Activated CD4-positive, alpha-beta T cell treated with anti-CD3 and anti-CD28 coated beads, Interleukin-2, amount 10 ng/mL, durations not matched to agents 7 days and 5 days (primary cell): ENCODE results near the gene FBL. TPM values are rescaled to one million over a fixed set of nuclear protein-coding genes. Genes with fewer than 3 reads are reported as not detected.
A peak's percentile ranks its signal among the peaks of the same experiment; 100 is the strongest.
"Not testable (repeated sequence)": the region's sequence is repeated elsewhere in the genome, so short reads cannot be mapped to it uniquely, and the experiment has no call there.

Source experiments
- CTCF ChIA-PET: fragments of 350-600 bp; sonication (Branson Sonifier 250); formaldehyde crosslinking; loops from one replicate; lab custom pipeline; 2021; ENCODE audit warnings: antibody characterized with exemption; lab: Charles Lee
- POLR2A ChIA-PET: fragments of 350-600 bp; sonication (Branson Sonifier 250); formaldehyde crosslinking; loops from one replicate; lab custom pipeline; 2021; ENCODE audit warnings: antibody characterized with exemption; lab: Charles Lee
- DNase-seq: peaks from one replicate; pipeline ENCODE4 v3.0.0-alpha.2; 2020
- H3K27ac Mint-ChIP-seq: one replicate; pipeline ENCODE4 v1.8.0; 2021; ENCODE audit warnings: mild to moderate bottlenecking, moderate library complexity, mixed read lengths
- H3K27me3 Mint-ChIP-seq: one replicate; pipeline ENCODE4 v1.8.0; 2021; ENCODE audit warnings: mixed read lengths
- H3K36me3 Mint-ChIP-seq: one replicate; pipeline ENCODE4 v1.8.0; 2021; ENCODE audit warnings: low read depth, mixed read lengths
- H3K4me1 Mint-ChIP-seq: one replicate; pipeline ENCODE4 v1.8.0; 2021; ENCODE audit warnings: mixed read lengths
- H3K4me3 Mint-ChIP-seq: one replicate; pipeline ENCODE4 v1.8.0; 2021; ENCODE audit warnings: mild to moderate bottlenecking, moderate library complexity, mixed read lengths
- H3K9me3 Mint-ChIP-seq: one replicate; pipeline ENCODE4 v1.8.0; 2021; ENCODE audit warnings: mixed read lengths
- total RNA-seq, 2 experiments: library from RNA; stranded (reverse); gene quantifications; one replicate each; pipeline ENCODE4 v1.2.3, GENCODE V29; 2021

The FBL gene
- total RNA-seq, 2 experiments from 2014 or later, result 330 to 377 TPM

DNA sequence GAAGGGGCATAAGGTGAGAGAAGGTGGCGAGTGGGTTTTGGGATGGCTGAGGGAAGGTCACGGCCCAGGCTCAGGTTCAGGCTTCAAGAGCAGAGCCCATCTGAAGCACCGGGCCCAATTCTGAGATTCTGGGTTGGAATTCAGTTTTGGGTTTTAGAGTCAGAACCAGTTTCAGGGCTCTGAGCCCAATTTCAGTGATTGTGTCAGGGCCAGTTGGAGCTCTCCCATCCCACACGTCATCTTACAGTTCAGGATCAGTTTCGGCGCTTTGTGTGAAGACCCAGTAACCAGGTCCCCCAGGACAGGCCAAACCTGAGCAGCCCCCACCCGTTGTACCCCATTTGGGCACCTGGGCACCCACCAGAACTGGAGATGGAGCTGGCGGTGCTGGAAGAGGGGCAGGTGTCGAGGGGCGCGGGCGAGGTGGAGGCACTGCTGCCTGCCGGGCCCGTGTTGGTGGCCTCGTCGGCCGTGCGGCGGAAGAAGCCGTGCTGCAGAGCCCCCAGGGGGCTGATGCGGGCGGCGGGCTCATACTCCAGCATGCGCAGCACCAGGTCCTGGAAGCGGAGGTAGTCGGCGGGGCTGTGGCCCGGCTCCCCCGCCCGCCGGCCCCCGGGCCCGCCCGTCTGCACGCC lies 19.8 kb downstream of the FBL start:
- H3K9me3 Mint-ChIP-seq, result no peaks in the 10 kb centered on the region
- H3K27me3 Mint-ChIP-seq, result no peaks in the 10 kb centered on the region
- no peak overlapping the region for H3K4me3 Mint-ChIP-seq
- ChIA-PET CTCF (interaction anchor here (0.6 kb wide), 1 partner anchor 594 kb away, joined by 3 read pairs; no protein-coding TSS in a partner anchor), POLR2A (no interaction called here)
- H3K36me3 Mint-ChIP-seq, result peaks cover 35% of the 10 kb centered on the region
- no peak overlapping the region for H3K27ac Mint-ChIP-seq
- no peak for DNase-seq
- H3K4me1 Mint-ChIP-seq, result peaks cover 15% of the 10 kb centered on the region

DNA sequence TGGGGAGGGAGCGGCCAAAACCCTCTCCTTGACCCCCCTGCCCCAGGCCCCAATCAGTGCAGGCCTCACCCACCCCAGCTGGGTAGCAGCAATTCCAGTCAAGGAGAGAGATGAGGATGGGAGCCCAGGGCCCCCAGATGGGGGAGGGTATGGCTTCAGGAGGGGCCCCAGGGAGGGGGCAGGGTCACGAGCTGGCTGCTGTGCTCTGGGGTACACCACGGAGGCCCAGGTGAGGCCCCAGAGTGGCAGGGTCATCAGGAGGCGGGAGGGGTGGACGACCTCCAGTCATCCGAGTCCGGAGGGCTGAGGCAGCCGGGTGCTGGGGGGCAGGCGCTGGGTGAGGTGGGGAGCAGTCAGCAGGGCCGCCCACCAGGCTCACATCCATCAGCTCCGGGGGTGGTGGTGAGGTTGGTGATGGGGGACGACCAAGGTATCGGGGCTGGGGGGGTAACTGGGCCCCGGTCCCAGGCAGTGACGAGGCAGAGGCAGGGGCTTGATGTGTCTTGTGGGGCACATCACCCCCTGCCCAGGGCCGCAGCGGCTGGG lies 20.6 kb downstream of the FBL start:
- Mint-ChIP-seq H3K9me3 (no peaks in the 10 kb centered on the region), H3K27ac (peak overlapping the region; percentile 51), H3K27me3 (no peaks in the 10 kb centered on the region), H3K36me3 (peaks cover 29% of the 10 kb centered on the region), H3K4me1 (peaks cover 12% of the 10 kb centered on the region), H3K4me3 (no peak overlapping the region)
- CTCF ChIA-PET, result interaction anchor here (0.6 kb wide), 1 partner anchor 595 kb away, joined by 3 read pairs; no protein-coding TSS in a partner anchor
- no peak for DNase-seq
- POLR2A ChIA-PET, result no interaction called here

DNA sequence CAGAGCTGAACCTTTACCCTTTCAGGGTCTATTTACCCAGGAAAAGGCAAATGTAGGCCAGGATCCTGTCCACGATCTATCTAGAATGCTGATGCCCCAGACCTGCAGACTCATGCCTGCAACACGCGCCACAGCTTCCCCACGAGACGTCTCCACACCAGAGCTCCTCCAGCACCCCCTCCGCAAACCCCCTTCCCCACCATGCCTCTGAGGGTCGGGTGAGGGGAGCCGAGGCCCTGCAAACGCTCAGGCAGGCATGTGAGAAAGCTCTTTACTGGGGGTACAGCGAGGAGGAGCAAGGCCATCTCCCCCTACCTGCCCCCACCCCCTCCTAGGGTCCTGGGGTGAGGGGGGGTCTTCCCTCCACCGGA lies 21.1 kb downstream of the FBL start:
- H3K4me1 Mint-ChIP-seq, result peaks cover 12% of the 10 kb centered on the region
- DNase-seq, result no peak
- ChIA-PET POLR2A (no interaction called here), CTCF (interaction anchor here (1.6 kb wide), 1 partner anchor 8 kb away, joined by 6 read pairs; the partner anchor contains the start of gene DYRK1B)
- no peak overlapping the region for H3K27ac Mint-ChIP-seq
- no peaks in the 10 kb centered on the region for H3K9me3 Mint-ChIP-seq
- peaks cover 24% of the 10 kb centered on the region for H3K36me3 Mint-ChIP-seq
- no peaks in the 10 kb centered on the region for H3K27me3 Mint-ChIP-seq
- H3K4me3 Mint-ChIP-seq, result no peak overlapping the region

DNA sequence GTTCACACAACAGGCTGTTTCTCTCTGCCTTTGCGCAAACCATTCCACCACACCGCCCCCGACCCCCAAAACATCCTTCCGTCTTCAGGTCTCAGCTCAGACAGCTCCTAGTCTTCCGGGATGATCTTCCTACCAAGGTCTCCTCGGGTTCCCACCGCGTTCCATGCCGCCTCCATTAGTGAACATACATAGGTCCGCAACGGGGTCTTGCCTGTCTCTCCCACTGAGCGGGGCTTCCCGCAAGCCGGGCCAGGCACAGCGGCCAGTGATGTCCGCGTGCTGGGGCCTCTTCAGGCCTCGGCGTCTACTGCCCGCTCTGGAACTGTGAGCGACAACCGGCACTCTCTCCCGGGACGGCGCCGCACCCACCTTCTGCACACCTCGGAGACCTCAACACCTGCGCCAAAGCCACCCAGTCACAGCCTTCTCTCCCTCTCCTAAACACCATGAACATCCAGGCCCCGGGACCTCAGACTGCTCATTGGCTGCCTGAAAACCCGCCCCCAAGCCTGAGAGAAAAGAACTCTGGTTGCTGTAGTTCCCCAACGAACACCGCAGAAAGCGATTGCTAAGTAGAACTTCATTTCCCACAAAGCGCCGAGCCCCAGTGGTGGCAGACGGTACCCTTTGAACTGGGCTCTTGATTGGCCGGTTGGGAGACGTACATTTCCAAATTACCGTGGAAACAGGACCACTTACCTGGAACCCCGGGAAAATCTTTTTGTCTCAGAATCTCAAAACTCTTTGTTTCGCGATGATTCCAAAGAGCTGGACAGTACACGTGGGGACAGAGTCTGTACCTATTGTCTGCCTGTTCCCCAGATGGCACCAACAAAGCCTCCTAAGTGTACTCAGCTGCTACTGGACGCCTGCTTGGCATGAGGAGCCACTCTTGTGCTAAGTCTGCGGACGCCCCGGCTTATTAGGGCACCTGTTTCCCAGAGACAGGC lies 21.8 kb downstream of the FBL start:
- Mint-ChIP-seq H3K27ac (no peak overlapping the region), H3K4me1 (peaks cover 12% of the 10 kb centered on the region), H3K36me3 (peaks cover 19% of the 10 kb centered on the region), H3K27me3 (no peaks in the 10 kb centered on the region), H3K9me3 (no peaks in the 10 kb centered on the region), H3K4me3 (no peak overlapping the region)
- peak; percentile 95 for DNase-seq
- POLR2A ChIA-PET, result no interaction called here
- CTCF ChIA-PET, result interaction anchor here (1.6 kb wide), 1 partner anchor 9 kb away, joined by 6 read pairs; the partner anchor contains the start of gene DYRK1B

DNA sequence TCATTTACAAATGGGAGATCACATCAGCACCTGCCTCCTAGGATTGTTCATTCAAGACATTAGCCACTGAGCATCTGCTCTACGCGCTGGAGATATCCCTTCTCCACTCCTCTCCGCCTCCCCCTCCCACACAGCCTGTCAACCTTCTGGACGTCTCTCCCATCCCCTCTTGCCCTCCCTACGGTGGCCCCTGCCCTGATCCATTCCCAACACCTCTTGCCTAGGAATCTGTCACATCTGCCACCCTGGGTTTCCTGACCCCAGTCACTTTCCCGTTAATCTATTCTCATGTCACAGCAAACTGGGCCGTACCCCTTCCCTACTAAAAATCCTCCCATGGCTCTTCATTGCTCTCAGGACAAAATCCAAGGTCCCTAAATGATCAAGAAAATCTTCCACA lies 22.5 kb downstream of the FBL start:
- CTCF ChIA-PET, result interaction anchor here (1.6 kb wide), 1 partner anchor 10 kb away, joined by 6 read pairs; the partner anchor contains the start of gene DYRK1B

DNA sequence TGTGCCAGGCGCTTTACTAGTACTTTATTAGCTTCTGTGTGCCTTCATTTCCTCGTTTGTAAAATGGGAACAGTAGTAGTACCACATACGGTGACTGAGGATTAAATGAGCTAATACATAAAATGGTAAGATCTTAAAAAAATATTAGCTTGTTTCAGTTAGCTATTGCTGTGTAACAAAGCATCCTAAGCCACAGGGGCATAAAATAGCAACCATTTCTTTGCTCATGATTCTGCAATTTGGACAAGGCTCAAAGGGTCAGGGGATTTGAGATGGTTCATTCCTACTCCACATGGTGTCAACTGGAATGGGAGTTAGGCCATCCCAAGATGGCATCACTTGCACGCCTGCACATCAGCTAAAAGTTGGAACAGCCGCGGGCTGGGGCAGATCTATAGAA lies 25.5 kb downstream of the FBL start:
- peaks cover 6% of the 10 kb centered on the region for H3K4me1 Mint-ChIP-seq
- peaks cover 5% of the 10 kb centered on the region for H3K36me3 Mint-ChIP-seq
- CTCF ChIA-PET, result interaction anchor here (0.8 kb wide), 1 partner anchor 8 kb away, joined by 4 read pairs; no protein-coding TSS in a partner anchor
- POLR2A ChIA-PET, result interaction anchor here (0.7 kb wide), 1 partner anchor 13 kb away, joined by 7 read pairs; no protein-coding TSS in a partner anchor
- no peak overlapping the region for H3K27ac Mint-ChIP-seq
- no peaks in the 10 kb centered on the region for H3K9me3 Mint-ChIP-seq
- H3K4me3 Mint-ChIP-seq, result no peak overlapping the region
- DNase-seq, result no peak
- H3K27me3 Mint-ChIP-seq, result no peaks in the 10 kb centered on the region

More for the DNA sequence above, 22.5 kb downstream of the FBL start:
- POLR2A ChIA-PET, result no interaction called here
- Mint-ChIP-seq H3K27ac (no peak overlapping the region), H3K27me3 (no peaks in the 10 kb centered on the region), H3K36me3 (peaks cover 13% of the 10 kb centered on the region), H3K4me3 (no peak overlapping the region), H3K9me3 (no peaks in the 10 kb centered on the region), H3K4me1 (peaks cover 10% of the 10 kb centered on the region)
- DNase-seq, result no peak

DNA sequence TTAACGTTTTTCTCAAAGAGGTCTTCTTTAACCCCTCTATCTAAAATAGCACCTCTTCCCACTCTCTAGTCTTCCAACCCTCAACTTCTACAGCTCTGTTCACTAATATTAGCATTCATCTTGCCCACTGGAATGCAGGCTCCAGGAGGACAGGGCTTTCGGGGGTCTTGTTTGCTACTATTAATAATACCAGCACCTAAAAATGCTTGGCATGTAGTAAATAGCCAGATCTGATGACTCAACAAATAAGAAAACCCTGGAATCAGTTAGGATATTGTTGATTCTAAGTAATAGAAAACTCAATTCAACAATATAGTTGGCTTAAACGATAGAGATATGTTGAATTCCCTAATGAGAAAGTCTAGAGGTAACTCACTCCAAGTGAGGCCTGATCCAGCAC lies 26.4 kb downstream of the FBL start:
- ChIA-PET CTCF (interaction anchor here (0.6 kb wide), 1 partner anchor 239 kb away, joined by 10 read pairs; no protein-coding TSS in a partner anchor), POLR2A (no interaction called here)
- H3K4me1 Mint-ChIP-seq, result peaks cover 2% of the 10 kb centered on the region
- H3K27me3 Mint-ChIP-seq, result no peaks in the 10 kb centered on the region
- H3K9me3 Mint-ChIP-seq, result no peaks in the 10 kb centered on the region
- no peak overlapping the region for H3K27ac Mint-ChIP-seq
- DNase-seq, result no peak
- H3K36me3 Mint-ChIP-seq, result peaks cover 5% of the 10 kb centered on the region
- no peak overlapping the region for H3K4me3 Mint-ChIP-seq

DNA sequence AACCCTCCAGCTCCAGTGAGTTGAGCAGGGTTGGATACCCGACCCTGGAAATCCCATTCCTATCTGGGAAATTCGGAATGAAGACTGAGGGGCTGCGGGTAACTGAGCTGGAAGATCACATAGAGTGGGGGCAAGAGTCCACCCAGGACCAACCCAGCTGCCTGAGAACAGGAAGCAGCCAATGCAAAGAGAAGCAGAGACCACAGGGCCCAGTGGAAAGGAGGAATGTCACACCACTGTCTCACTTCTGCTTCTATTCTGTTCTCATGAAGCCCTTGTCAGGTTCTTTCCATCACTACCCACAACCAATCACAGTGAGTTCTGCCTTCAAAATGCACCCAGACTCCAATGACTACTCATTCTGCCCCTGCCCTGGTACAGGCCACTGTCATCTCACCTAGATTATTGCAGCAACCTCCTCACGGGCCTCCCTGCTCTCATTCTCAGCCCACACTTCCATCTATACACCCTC lies 27.5 kb downstream of the FBL start:
- DNase-seq, result no peak
- no peak overlapping the region for H3K4me3 Mint-ChIP-seq
- H3K27me3 Mint-ChIP-seq, result no peaks in the 10 kb centered on the region
- H3K4me1 Mint-ChIP-seq, result peaks cover 2% of the 10 kb centered on the region
- H3K9me3 Mint-ChIP-seq, result no peaks in the 10 kb centered on the region
- ChIA-PET CTCF (no interaction called here), POLR2A (no interaction called here)
- peaks cover 5% of the 10 kb centered on the region for H3K36me3 Mint-ChIP-seq
- H3K27ac Mint-ChIP-seq, result no peak overlapping the region

DNA sequence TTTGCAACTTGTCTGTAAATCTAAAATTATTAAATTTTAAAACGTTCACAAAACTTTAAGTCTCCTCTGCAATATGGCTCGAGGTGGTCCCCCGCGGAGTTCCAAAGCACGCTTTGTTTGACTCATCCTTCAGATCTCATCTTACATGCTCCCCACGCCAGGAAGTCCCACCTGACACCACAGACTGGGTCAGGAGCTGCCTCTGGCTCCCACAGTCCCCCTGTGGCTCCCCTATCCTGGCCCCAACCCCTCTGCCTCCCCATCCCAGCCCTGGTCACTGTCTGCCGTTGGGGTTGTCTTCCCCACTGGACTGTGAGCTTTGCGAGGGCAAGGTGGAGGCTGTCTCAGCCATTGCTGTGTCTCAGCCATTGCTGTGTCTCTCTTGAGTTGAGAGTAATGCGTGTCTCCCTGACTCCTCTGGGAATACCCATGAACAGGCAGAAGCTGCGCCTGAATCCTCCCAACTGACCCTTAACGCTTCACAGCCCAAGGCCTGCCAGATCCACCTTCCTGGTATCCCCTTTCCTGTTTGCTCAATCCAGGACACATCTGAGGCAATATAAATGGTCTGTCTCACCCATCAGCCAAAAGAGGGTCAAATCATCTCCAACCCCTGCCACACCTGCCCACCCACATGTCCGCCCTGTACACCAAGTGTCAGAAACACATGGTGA lies 28.2 kb downstream of the FBL start:
- DNase-seq, result no peak
- CTCF ChIA-PET, result no interaction called here
- Mint-ChIP-seq H3K4me3 (no peak overlapping the region), H3K4me1 (peaks cover 2% of the 10 kb centered on the region), H3K36me3 (peaks cover 5% of the 10 kb centered on the region), H3K27me3 (no peaks in the 10 kb centered on the region), H3K27ac (no peak overlapping the region), H3K9me3 (no peaks in the 10 kb centered on the region)
- POLR2A ChIA-PET, result no interaction called here

DNA sequence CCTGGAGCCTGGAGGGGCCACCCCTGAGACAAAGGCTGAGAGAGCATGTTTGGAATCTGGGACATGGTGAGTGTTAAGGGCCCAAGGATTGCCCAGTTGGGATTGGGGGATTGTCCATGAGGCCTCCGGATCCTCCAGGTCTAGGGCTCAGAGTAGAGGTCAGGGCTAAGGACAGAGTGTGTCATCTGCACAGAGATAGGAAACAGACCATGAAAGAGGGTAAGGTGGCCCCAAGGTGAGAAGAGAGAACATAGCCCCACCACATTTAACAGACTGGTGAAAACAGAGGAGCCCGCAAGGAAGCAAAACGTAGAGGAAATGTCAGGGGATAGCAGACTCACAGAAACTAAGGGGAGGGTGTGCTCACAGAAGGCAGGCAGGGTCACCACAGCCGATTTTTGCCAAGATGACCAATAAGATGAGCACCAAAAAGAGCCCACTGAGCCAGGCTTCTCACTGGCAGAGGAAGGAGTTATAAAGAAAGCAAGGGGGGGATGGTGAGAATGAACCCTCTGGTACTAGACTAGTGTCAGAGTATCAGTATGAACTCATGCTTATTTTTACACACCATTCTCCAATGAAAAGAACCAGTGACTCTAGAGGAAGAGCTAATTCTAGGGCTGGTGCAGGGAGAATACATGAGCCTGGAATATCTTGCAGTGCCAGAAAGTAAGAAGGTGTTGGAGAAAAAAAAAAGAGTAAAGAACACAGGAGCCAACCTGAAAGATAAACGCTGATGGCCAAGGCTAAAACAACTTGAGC lies 29.7 kb downstream of the FBL start:
- POLR2A ChIA-PET, result no interaction called here
- Mint-ChIP-seq H3K27me3 (no peaks in the 10 kb centered on the region), H3K36me3 (peaks cover 5% of the 10 kb centered on the region), H3K27ac (no peak overlapping the region), H3K9me3 (no peaks in the 10 kb centered on the region), H3K4me3 (no peak overlapping the region), H3K4me1 (peaks cover 2% of the 10 kb centered on the region)
- CTCF ChIA-PET, result no interaction called here
- no peak for DNase-seq

DNA sequence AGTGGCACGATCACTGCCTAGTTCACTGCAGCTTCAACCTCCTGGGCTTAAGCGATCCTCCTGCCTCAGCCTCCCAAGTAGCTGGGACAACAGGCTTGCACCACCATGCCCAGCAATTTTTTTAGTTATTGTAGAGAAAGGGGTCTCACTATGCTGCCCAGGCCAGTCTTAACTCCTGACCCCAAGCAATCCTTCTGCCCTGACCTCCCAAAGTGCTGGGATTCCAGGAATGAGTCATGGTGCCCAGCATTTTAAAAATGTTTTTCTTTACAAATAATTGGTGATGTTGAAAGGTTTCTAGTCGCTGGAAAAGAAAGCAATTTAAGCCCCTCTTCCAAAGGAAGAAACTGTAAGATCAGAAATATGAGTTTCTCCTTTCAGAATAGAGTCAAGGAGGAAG lies 31.6 kb downstream of the FBL start:
- DNase-seq, result no peak
- Mint-ChIP-seq H3K4me3 (no peak overlapping the region), H3K4me1 (peaks cover 2% of the 10 kb centered on the region), H3K27me3 (no peaks in the 10 kb centered on the region), H3K9me3 (no peaks in the 10 kb centered on the region), H3K27ac (no peak overlapping the region), H3K36me3 (peaks cover 5% of the 10 kb centered on the region)
- ChIA-PET CTCF (interaction anchor here (1.2 to 1.3 kb wide), 2 partner anchors 30 to 263 kb away, joined by 4 to 5 read pairs; no protein-coding TSS in a partner anchor), POLR2A (no interaction called here)

DNA sequence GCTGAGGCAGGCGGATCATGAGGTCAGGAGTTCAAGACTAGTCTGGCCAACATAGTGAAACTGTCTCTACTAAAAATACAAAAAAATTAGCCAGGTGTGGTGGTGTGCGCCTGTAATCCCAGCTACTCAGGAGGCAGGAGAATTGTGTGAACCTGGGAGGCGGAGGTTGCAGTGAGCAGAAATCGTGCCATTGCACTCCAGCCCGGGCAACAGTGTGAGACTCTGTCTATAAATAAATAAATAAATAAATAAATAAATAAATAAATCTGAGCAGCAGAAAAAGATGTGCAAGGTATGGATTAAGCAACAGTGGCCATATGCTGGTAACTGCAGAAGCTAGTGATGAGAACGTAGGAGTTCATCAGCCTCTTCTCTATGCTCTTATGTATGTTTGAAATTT lies 32.1 kb downstream of the FBL start:
- H3K36me3 Mint-ChIP-seq, H3K4me3 Mint-ChIP-seq, H3K27ac Mint-ChIP-seq, H3K27me3 Mint-ChIP-seq, H3K4me1 Mint-ChIP-seq, CTCF ChIA-PET, POLR2A ChIA-PET, H3K9me3 Mint-ChIP-seq, DNase-seq: not testable (repeated sequence)
